DMS153 treated with DMSO at 0.1 percent for 48 hours (cell line): Measurements from ENCODE around the gene CA10.

Experiments used
- DNase-seq: peaks from one replicate; lab custom pipeline; 2025; ENCODE audit not compliant: unreplicated experiment; lab: John Stamatoyannopoulos, UW

Gene CA10

DNA sequence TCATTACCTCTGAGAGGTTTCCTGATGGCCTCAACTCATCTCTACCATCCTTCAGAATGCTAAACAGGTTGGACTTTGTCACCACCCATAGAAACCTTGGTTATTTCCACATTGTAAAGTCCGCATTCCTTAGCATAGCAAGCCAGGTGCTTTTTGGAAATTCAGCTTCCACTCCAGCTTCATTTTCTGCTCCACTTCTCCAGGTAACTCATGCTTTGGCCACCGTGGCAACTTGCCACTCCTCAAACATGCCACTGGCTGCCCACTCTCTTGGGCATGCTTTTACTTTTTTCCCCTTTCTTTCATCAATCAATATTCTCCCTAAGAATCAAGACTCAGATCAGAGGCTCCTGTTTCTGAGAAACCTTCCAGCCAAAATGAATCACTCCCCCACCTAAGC is 203.3 kb downstream of the CA10 start:
- DNase-seq = no peak

DNA sequence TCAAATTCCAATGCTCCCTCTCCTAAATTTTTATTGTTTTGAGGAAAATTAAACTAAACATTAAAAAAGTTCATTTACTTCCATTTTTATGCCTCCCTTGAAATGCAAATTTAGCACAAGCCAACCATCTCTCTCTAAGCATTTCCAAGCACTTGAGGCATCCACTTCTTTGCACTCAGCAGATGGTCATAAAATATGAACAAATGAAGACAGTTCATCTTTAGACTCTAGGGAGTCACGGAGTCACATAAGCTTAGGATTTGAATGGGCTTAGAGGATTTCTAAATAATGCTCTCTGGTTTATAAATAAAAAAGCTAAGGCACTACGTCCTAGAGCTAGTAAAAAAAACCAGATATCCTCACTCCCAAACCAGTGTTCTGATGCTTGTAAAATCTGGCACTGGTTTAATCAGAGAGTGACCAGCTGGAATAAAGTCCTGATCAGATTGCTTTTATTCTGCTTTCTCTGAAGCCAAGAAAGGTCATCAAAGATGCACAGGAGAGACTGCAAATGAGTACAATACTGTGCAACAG is 204.2 kb downstream of the CA10 start:
- no peak for DNase-seq

DNA sequence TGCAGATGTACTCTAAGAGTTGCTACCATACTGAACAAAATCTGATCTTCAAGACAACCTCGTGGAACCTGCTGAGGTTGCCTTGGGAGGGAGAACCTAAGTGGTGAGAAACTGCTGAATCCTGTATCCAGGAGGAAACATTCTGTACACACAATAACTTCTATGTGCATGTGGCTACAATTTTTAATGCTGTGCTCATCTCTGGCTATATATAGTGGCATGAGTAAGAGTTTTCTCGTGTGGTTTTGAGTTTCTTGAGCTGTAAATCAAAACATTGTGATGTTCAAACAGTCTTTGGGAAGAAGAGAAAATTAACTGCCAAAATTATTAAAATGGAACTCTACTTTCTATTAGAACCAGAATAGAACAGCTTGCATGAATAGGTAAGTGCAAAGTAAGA is 206.8 kb downstream of the CA10 start:
- DNase-seq = no peak

DNA sequence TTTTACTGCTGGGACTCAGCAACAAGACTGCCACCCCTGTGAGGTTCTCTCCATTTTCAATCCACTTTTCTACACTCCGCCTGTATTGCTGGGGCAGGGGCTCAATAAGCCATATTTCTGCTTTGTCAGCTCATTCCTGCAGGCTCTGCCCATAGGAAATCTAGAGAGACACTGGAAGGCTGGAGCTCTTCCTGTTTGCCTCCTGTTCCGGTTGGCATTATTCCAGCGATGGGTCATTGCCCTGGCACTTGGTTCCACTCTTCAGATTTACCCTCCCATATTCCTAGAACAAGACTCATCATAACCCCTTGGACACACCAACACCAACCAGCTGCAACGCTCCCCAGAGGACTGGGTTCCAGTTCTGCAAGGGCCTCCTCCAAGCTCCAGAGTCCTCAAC is 210.4 kb downstream of the CA10 start:
- peak; percentile 49 for DNase-seq

DNA sequence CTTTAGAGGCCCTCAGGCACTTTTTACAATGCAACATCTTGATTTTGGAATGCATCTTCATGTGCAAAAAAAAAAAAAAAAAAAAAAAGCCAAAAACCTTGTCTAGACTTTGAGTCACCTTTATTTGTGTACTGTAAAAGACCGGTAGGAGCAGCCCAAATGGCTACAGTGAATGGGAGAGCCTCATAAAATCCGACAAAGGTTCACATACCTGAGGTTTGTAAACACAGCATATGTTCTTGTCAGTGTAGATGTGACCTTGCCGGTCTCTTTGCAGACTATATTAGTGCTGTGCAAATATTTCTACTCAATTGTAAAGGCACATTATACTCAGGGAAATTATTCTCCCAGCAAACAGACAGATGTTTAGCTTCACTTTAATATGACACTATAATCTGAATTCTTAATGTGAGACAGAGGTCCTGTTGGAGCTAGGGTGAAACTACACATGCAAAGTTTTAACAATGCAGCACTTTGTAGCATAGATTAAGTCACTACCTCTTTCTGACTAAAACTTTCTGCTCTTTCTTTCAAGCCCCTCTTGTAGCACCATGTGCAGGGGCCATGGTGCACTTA is 211.3 kb downstream of the CA10 start:
- peak; percentile 85 for DNase-seq

DNA sequence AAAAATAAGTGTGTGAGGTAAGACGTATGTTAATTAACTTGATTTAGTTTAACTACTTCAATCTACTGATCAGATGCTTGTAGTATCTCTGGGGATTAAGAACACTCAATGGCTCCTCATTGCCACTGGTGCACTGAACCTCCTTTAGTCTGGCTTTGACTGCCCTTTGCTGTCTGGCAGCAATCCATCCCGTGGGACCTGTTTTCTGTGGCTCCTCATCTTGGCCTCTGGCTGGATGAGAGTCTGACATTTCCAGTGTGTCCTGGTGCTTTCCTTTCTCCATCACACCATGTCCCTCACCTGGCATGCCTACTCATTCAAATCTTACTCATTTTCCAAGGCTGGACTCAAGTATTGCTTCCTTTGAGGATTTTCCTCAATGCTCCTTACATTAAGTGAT is 212.2 kb downstream of the CA10 start:
- no peak for DNase-seq

DNA sequence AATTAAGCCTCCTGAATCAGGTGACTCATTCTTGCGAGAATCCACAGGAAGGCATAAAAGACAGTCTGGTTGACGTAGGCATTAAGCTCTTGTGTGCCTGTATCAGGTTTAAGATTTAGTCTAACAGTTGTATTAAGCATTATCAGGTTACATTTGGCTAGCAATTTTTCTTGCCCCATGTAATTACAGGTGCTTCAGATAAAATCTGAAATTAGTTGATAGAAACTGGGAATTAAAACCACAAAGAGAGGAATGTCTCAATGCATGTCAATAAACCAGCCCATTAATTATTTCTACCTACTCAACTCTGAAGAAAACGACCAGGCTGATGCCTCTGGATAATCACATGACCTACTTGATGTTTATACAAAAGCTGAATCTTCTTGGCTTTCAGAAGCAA is 217.2 kb downstream of the CA10 start:
- peak; percentile 8 for DNase-seq

DNA sequence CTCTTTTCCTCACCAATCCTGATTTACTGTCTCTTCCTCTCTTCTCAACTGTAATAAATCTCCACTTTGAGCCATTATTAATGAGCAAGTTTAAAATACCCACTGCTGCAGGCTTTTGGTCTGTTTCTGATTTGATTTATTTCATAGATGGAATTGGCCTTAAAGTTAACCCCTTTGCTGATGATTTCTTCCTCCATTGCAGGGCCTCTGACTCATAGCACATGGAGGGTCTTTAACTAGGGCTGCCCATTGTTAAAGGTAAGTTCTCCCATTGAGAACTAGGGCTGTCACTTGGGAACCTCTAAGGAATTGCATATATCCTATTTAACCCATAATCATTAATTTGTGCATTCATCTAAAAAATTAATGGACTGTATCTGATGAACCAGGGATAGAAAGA is 221.2 kb downstream of the CA10 start:
- no peak for DNase-seq

DNA sequence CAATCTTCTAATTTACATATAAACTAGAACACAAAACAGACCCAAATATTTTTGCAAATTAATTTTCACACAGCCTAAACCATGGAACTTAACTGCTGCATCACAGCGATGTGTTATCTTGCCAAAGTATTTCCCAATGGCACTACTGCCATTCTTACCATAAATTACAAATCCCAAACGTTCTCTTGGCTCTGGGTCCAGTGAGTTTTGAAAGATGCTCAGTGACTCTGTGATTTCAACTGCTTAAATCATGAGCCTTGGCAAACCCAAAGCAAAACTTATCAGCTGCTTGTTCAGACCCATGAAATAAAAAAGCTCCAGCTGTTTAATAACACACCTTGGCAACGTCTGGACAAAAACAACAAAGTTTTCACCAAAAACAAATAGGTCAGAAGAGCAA is 223.0 kb downstream of the CA10 start:
- no peak for DNase-seq

DNA sequence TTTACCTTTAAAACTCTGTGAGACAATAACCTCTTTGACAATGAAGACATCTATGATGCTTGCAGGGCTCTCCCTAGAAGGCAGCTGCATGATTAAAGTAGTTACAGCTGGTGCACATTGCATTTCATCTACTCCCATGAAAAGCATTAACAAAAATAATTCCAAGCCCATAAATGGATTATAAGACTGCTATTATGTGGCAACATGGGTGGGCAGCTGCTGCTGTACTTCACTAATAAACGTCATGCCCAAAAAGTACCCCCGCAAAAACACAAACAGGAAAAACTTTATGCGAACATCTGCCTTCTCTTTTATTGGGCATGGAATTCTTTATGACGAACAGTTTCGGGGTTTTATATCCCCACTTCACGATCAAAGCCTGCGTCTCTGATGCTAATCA is 224.9 kb downstream of the CA10 start:
- DNase-seq = no peak

DNA sequence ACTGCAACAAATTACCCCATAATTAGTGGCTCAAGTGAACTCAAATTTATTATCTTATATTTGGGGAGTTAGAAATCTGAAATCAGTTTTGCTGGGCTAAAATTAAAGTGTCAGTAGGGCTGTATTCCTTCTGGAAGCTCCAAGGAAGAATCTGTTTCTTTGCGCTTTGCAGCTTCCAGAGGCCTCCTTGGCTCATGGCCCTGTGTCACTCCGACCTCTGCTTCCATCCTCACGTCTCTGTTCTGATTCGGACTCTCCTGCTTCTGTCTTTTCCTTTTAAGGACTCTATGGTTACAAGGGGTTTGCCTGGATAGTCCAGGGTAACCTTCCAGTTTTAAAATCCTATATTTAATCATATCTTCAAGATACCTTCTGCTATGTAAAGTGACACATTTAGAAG is 232.1 kb downstream of the CA10 start:
- no peak for DNase-seq

DNA sequence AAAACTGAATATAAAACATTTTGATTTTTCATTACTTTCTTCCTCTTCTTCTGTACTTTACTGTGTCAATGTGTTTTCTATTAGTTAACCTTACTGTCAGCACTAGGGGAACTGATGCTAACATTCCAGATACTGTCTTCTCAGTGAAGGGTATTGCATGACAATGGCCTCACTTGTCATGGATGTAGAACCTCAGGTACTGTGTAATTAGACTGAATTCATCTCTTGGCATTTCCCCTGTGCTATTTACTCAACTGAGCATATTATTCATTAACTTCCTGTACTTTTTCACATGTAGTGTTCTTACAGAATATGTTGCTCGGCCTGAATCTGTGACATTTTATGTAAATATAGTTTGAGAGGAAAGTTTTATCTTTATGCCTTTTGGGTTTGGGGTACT is 237.0 kb downstream of the CA10 start:
- DNase-seq = no peak

DNA sequence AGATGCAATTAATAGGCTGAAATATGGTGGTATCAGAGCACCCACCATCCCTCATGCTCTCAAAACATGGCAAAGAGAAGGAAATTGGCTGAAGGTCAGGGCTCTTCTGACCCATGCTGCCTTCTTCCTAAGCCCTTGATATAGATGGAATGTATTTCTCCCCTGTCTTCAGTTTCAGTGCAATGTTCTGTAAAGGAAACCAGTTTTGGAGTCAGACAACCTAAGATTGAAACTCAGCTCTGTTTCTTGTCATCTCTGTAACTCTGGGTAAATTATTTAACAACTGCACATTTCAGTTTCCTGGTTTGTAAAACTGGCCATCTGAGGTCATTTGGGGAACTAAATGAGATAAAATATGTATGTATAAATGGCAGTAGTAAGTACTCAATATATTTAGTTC is 243.9 kb downstream of the CA10 start:
- DNase-seq = no peak

DNA sequence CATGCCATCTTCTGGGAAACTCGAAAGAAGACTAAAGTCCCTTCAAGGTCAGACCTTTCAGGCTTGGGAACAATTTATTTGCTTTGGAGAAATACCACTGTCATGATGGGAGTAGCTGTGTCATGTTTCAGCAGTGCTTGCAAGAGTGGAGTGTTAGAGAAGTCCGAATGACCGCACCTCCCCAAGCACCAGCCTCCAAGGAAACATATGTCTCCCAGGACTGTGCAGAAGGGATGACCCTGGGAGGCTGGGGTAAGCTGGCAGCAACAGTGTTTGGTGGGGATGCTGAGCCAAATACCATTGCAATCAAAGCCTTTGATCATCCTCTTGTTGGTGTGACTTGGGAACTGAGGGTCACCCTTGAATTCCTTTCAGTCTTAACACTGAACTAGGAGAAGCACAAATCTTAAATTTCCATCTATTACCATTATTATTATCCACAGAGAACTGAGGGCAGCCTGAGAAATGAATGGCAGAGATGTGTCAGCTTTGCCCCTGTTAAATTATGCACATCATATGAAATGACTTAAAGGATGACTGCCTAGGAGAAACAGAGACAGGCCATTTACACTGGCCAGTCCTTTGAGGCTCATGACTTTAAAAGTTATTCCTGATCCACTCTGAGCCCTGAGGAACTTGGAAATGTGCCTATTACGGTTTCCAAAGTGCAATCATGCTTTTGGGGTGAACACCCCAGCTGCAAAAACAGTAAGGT is 244.9 kb downstream of the CA10 start:
- no peak for DNase-seq

DNA sequence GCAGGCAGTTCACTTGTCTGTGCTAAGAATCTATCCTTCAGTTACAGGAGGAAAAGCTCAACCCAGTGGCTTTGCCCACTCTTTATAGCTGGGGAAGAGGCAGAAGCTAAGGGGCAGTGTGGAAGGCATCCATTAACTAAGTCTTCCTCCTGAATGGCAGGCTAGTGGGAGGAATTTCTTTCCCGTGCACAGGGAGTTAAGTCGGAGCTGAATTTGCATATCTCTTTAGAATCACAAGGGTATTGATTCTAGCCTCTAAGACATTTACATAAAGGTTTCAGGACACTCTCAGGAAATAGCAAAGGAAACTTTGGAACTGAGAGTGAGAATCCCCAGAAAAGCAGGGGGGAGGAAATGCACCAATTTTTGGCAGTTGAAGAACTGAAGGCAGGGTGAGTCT is 245.6 kb downstream of the CA10 start:
- DNase-seq = no peak

DNA sequence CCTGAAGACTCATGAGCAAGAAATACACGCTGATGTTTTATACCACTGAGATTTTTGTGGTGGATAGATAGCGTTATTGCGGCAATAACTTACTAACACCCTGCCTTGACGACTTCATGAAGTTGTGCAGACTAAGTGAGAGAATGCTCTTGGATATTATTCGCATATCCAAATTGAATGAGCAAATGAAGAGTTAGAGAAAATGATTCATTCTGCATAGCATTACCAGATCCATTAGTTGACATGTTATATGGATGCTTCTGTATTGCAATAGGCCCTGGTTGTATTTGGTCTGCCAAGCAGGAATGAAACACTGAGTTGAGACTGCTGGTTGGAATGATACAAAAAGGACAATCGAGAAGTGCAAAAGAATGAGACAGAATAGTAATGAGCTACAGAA is 247.3 kb downstream of the CA10 start:
- no peak for DNase-seq

DNA sequence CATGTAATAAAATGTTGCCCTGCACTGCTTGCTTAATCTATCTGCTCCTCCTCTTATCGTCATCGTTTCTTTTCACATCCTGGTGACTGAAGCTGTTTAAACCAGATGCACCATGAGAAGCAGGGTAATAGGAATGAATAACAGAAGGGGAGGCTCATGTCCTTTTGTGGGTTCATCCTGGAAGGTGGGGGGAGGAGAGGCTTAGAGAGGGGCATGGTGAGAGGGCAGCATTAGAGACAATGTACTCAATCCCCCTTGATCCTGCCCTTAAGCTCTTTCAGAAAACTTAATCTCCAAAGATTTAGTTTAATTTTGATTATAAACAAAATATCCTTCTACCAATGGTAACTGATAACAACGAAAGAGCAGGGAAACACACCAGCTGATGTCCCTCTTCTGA is 248.5 kb downstream of the CA10 start:
- no peak for DNase-seq

DNA sequence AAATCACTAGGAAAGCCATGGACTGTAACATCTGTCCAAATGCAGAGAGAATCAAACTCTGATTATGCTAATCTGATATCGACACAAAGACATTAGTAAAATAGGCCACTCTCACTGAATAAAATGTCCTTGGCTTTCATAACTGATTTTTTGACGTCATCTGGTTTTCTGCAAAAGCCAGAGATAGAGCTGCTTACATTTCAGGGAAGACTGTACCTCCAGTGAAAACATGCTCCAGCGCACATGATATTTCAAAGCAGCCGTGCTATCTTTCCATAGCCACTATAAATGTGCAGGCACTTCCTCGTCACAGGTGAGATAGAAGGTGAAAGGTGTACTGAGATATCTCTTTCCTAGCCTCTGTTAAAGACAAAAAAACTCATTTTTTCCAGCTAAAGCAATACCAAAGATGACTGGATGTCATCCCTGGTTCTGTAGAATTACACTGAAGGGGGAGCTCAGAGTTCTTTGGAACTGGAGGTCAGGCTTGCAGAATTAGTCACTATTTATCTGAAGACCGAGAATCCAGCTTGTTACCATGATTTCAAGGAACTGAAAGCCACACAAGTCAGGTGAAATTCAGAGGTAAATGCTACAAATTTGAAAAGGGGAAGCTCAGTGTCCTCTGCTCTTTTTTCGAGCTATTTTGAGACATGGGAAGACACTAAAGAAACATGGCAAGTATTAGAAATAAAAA is 249.5 kb downstream of the CA10 start:
- no peak for DNase-seq

DNA sequence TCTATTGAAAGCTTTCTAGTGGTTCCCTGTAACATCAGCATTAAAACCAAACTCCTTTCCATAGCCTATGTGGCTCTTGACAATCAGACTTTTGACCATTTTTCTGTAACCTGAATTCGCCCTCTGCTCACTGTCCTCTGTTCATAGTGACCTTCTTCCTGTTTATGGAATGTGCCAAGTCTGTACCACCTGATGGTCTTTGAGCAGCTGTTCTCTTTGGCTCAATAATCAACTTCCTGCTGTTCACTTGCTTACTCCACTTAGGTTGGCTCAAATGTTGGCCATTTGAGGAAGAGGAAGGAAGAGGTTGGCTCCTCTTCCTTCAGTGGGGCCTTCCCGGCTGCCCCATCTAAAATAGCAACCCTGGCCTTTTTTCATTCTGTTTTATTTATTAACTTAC is 251.5 kb downstream of the CA10 start:
- DNase-seq = no peak

DNA sequence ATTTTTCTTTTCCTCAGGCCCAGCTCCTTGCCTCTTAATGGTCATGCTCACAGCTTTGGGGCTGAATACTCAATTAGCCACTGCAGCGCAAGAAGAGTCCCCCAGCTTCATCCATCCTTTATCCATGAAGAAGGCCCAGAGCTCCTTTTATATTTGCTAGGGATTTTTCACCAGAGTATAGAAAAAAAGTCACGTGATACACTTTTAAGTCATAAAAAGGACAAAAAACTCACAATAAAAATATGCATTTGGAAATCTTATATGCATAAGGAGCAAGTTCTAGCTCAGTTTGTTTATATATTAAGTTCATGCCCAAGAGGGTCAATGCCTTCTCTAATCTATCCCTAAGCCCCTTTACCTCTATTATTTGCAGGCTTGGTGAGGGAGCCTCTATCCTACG is 254.1 kb downstream of the CA10 start:
- DNase-seq = no peak

DNA sequence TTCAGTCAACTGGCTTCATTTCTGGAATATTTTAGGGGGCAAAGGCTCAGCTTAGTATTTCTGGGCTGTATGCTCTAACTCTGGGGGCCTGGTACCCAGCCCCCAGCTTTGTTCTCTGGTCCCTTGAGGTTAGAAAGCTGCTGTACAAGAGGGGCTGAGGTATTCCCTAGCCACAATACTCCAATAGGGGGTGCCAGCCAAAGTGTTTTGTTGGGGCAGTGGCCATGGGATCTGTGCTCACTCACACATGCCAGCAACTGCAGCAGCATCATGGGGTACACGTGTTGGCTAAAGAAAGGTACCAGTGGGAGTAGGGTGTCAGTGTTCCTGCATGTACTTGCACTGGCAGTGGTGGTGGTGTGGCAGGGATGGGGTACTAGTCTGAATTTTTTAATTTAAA is 257.3 kb downstream of the CA10 start:
- DNase-seq = no peak

DNA sequence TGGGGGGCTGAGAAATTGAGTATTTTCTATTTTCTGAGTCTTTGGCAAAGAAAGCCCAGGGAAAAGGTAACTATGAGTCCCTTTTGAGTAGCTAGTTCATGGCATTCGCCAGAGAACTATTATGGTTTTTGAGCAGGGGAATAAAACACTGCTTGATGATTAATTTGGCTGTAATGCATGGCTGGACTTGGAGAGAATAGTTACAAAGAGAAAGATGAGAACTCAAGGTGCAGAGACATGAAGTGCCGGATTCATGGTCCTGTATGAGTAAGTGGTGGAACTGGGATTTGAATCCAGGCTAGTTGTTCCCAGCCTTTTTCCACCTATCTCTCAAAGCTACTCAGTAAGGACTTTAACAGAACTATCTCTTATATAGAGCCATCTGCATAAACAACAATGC is 266.6 kb downstream of the CA10 start:
- DNase-seq = no peak
